KMS-11 (cell line): ENCODE measurements around the gene CCT3.

Experiments used
- H2AFZ ChIP-seq: fragments of 200-600 bp; sonication (generic); 2 replicates; pipeline ENCODE4 v1.6.1; 2016; ENCODE audit warnings: antibody characterized with exemption, mixed run types, low read depth
- H3K27ac ChIP-seq: fragments of 200-600 bp; sonication (generic); 2 replicates; pipeline ENCODE4 v1.6.1; 2016; ENCODE audit warnings: mild to moderate bottlenecking, mixed run types
- H3K27me3 ChIP-seq: fragments of 200-600 bp; sonication (generic); 2 replicates; pipeline ENCODE4 v1.6.1; 2017; ENCODE audit warnings: mild to moderate bottlenecking, low read depth, mixed run types, moderate library complexity; ENCODE audit not compliant: insufficient read depth
- H3K36me3 ChIP-seq: fragments of 200-600 bp; sonication (generic); 2 replicates; pipeline ENCODE4 v1.6.1; 2017; ENCODE audit warnings: mild to moderate bottlenecking, mixed run types; ENCODE audit not compliant: insufficient read depth
- H3K4me1 ChIP-seq: fragments of 200-600 bp; sonication (generic); 2 replicates; pipeline ENCODE4 v1.6.1; 2016; ENCODE audit warnings: mild to moderate bottlenecking, low read depth, mixed run types; ENCODE audit not compliant: poor library complexity, severe bottlenecking
- H3K4me2 ChIP-seq: fragments of 200-600 bp; sonication (generic); 2 replicates; pipeline ENCODE4 v1.7.0; 2016; ENCODE audit warnings: mild to moderate bottlenecking, mixed run types
- H3K4me3 ChIP-seq: fragments of 200-600 bp; sonication (generic); IDR thresholded peaks from 2 replicates; pipeline ENCODE4 v1.6.1; 2017; ENCODE audit warnings: low read depth, low read length, mixed read lengths; ENCODE audit not compliant: insufficient read depth
- H3K79me2 ChIP-seq: fragments of 200-600 bp; sonication (generic); 2 replicates; pipeline ENCODE4 v1.6.1; 2016; ENCODE audit warnings: low read depth, mixed run types; ENCODE audit not compliant: insufficient read depth
- H3K9ac ChIP-seq: fragments of 200-600 bp; sonication (generic); 2 replicates; pipeline ENCODE4 v1.6.1; 2016; ENCODE audit warnings: mild to moderate bottlenecking, mixed run types
- H4K20me1 ChIP-seq: fragments of 200-600 bp; sonication (generic); 2 replicates; pipeline ENCODE4 v1.6.1; 2016; ENCODE audit warnings: mild to moderate bottlenecking, mixed run types; ENCODE audit not compliant: insufficient read depth
- CTCF ChIP-seq: fragments of 200-600 bp; sonication (generic); conservative IDR thresholded peaks from 2 replicates; pipeline ENCODE4 v1.6.1; 2017; ENCODE audit warnings: low read depth, mild to moderate bottlenecking, antibody characterized with exemption, low read length, moderate library complexity, mixed read lengths

CCT3 gene

GRCh38 chr1:156338180-156338976 is at the start of gene CCT3, which contains the start of gene TSACC:
Gene CCT3 (minus strand): TSS chr1:156338292. CDS start chr1:156338184, 108 bp downstream.
Gene TSACC (plus strand): TSS chr1:156338526. CDS start chr1:156339758, 1,232 bp downstream.
- Histone ChIP-seq H3K4me3 (peak within 1 kb of the TSS; percentile 100), H3K4me2 (peak within 1 kb of the TSS; percentile 79), H2AFZ (peak within 1 kb of the TSS; percentile 47), H4K20me1 (peaks cover 22% of the 10 kb centered on the region), H3K27me3 (no peaks in the 10 kb centered on the region), H3K36me3 (peaks cover 32% of the 10 kb centered on the region; the same call in 1 of the 2 replicates), H3K79me2 (peaks cover 46% of the 10 kb centered on the region), H3K9ac (peak within 1 kb of the TSS; percentile 65), H3K27ac (peak within 1 kb of the TSS; percentile 79), H3K4me1 (peaks cover 24% of the 10 kb centered on the region)
- no peak for TF ChIP-seq CTCF

- Histone ChIP-seq H3K4me2 (no peak overlapping the region), H3K27ac (no peak overlapping the region), H3K4me1 (no peaks in the 10 kb centered on the region), H4K20me1 (no peaks in the 10 kb centered on the region), H3K4me3 (no peak overlapping the region), H3K36me3 (no peaks in the 10 kb centered on the region), H2AFZ (no peak overlapping the region), H3K9ac (no peak overlapping the region), H3K27me3 (peaks cover 72% of the 10 kb centered on the region), H3K79me2 (no peaks in the 10 kb centered on the region)
- TF ChIP-seq CTCF: no peak
Measured at GRCh38 chr1:156387870-156388173, 49.7 kb upstream of the CCT3 start.

- Histone ChIP-seq H3K36me3 (no peaks in the 10 kb centered on the region), H3K27ac (no peak overlapping the region), H3K9ac (no peak overlapping the region), H3K4me3 (no peak overlapping the region), H4K20me1 (no peaks in the 10 kb centered on the region), H3K4me1 (no peaks in the 10 kb centered on the region), H3K27me3 (peaks cover 66% of the 10 kb centered on the region), H3K4me2 (no peak overlapping the region), H3K79me2 (no peaks in the 10 kb centered on the region), H2AFZ (no peak overlapping the region)
- no peak for TF ChIP-seq CTCF
Measured at GRCh38 chr1:156386949-156387869, 49.1 kb upstream of the CCT3 start.

- Histone ChIP-seq H3K4me2 (no peak overlapping the region), H3K79me2 (no peaks in the 10 kb centered on the region), H3K9ac (no peak overlapping the region), H3K4me3 (no peak overlapping the region), H3K27me3 (peaks cover 57% of the 10 kb centered on the region), H4K20me1 (no peaks in the 10 kb centered on the region), H2AFZ (no peak overlapping the region), H3K36me3 (no peaks in the 10 kb centered on the region), H3K27ac (no peak overlapping the region), H3K4me1 (no peaks in the 10 kb centered on the region)
- no peak for TF ChIP-seq CTCF
Measured at GRCh38 chr1:156386134-156386901, 48.2 kb upstream of the CCT3 start.
